CD4-positive, alpha-beta T cell treated with Interleukin-10 for 1 hour (primary cell): Measurements from ENCODE around the gene LYRM4.

Experiments
- DNase-seq: peaks from one replicate; pipeline ENCODE4 v3.0.0-alpha.2; 2020

Gene LYRM4

DNA sequence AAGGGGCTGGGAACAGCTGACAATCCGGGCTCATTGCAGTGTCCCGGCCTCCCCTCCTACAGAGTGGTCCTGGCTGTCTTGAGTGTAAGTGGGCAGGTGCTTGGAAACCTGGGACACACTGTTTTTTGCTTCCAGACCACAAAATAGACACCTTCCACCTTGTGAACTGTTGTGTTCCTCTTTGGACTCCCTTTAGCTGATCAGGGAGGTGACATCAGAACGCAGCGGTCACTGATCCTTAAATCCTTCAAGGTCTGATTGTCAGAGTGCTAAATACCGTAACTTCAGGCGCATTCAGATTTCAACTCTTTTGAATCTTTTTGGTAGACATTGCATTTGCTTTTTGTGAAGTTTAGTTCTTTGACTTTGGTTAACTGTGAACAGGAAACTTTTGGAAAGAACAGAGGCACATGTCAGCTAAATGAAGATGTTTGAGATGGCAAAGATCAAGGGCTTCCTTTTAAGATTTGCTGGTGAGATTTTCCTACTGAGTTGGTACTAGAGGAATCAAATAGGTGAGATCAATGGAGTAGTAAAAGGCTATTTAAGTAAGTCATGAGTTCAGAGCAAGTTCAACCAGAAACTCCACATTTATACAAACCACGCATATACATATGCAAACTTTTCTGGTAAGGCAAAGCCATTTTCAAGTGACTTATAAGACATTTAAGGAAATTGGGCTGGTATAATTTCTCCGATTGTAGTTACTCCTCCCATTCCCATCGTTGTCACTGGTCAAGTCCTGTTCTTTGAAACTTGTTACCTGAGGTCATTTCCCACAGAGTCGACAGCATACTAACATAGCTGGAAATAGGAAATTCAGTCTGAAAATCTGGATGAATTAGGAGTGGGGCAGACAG lies 169.3 kb downstream of the LYRM4 start:
- DNase-seq, result no peak

DNA sequence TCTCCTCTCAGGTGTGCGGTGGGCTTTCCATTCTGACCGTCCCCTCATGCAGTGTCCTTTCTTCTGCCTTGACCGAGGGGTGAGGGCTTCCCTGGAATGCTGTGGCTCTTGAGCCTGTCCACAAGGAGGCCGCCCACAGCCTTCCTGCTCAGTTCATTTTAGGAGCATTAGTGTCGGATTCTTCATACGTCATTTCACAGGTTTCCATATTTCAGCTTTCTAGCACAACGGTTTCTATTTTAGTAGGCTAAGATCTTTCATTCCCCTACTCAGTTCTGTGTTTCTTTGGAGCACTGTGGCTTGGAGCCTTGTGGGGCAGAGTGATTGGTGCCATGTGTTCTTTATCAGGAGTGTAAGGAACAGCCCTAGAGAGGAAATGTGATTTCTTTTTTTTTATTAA lies 170.1 kb downstream of the LYRM4 start:
- no peak for DNase-seq

- no peak for DNase-seq
Measured at GRCh38 chr6:5089481-5090438, 171.0 kb downstream of the LYRM4 start.

- no peak for DNase-seq
Measured at GRCh38 chr6:5088780-5089179, 172.0 kb downstream of the LYRM4 start.

GRCh38 chr6:5087389-5087788 lies 173.4 kb downstream of the LYRM4 start:
- peak; percentile 6 for DNase-seq

DNA sequence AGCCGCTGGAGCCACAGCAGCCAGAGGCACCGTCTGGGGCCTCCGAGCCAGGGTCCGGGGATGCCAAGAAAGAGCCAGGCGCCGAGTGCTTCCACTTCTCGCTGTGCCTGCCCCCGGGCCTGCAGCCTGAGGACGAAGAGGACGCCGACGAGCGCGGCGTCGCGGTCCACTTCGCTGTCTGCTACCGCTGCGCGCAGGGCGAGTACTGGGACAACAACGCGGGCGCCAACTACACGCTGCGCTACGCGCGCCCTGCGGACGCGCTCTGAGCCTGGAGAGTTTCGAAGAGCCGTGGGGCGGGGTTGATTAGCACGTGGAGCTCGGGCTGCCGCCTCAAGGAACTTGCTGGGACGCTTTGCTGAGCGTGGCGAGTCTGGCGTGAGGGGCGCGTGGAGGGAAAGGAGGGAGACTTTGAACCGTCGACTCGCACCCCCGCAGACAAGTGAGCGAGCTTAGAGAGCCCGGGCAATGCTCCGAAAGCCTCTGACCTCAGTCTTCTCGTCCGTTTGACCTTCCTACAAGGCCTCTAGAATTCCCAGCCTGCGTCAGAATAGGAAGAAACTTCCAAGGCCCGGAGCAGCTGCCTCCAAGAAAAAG lies 174.4 kb downstream of the LYRM4 start:
- no peak for DNase-seq

GRCh38 chr6:5085648-5086293 lies 175.0 kb downstream of the LYRM4 start:
- no peak for DNase-seq

DNA sequence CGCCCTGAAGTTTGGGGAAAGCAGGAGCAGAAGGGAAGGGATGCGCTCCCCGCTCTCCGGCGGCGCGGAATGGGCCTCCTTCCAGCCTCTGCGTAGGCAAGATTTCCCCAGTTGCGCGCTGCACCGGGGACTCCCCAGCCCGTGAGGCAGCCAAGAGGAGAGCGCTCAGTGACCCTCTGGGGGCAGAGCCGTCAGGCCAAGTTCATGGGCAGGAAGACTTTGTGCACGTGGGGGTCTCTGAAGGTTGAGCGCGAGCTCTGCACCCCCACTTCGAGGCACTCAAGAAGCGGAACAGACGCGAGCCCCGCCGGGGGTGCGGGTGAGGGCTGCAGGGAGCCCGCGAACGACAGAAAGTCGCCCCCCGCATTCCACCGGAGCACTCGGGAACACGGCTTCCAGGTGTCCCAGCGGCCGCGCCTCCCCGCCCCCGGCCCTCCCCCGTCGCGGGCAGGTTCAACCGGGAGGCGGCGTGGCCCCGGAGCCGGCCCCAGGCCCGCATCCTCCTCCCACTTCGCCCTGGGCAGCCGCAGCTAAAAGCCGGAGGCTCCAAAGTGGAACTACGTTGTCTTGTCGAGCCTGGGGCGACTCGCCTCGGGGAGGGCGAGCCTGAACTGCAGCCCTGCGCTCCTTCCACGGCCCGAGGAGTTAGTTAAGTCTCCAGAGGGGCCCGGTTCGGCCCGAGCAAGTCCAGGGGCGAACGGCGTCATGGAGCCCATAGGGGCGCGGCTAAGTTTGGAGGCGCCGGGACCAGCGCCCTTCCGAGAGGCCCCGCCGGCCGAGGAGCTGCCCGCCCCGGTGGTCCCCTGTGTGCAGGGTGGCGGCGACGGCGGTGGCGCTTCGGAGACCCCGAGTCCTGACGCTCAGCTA lies 175.7 kb downstream of the LYRM4 start, which contains the start of gene PPP1R3G:
PPP1R3G (plus strand) TSS at position 561 of the 867 bp plus-strand sequence; CDS start at position 706, 145 bp downstream.
- DNase-seq, result no peak

DNA sequence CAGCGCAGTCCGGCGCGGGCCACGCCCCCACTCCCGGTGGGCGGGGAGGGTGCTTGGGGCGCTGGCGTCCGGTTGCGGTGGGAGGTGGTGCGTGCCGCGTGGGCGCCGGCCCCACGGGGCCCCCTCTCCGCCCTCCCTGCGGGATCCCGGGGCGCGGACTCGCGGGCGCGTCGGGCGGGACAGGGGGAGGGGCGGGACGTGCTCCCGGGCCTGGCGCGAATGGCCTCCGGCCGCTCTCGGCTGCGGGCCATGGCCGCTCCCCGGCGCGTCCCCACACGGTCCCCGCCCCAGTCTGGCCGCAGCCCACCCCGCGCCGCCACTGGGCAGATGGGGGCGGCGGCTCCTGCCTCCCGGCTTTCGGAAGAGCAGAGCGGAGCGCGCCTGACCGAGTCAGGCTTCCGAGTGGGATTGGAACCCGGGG lies 176.4 kb downstream of the LYRM4 start:
- DNase-seq, result no peak

DNA sequence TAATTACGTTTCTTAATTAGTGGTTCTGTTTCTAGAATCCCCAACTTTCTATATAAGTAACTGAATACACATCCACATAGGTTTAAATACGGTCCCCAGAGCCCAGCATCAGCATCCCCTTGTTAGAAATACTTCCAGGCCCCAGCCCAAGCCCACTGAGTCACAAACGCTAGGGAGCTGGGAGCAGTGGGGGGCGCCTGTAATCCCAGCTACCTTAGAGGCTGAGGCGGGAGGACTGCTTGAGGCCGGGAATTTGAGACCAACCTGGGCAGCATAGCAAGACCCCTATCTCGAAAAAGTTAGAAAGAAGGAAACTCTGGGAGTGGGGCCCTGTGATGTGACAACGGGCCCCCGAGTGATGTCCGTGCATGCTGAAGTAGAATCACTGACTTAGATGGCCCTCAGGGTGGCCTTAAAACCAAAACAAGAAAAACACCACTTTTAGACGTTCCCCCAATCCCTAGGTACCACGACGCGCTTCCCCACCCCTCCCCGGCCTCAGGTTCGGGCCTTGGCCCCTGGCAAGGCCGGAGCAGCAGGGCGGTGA lies 176.9 kb downstream of the LYRM4 start:
- no peak for DNase-seq

DNA sequence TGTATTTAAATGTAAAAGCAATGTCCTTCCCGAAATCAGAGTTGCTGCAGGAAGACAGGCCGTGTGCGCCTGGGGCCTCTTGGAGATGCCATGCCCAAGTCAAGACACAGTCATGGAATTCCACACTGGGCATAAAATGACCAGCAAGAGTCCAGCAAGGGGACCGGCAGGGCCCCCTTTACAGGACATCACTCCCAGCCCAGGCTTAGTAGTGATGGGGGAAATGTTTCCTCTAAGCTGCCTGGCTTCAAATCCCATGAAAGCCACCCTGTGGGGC lies 177.5 kb downstream of the LYRM4 start:
- DNase-seq, result no peak

DNA sequence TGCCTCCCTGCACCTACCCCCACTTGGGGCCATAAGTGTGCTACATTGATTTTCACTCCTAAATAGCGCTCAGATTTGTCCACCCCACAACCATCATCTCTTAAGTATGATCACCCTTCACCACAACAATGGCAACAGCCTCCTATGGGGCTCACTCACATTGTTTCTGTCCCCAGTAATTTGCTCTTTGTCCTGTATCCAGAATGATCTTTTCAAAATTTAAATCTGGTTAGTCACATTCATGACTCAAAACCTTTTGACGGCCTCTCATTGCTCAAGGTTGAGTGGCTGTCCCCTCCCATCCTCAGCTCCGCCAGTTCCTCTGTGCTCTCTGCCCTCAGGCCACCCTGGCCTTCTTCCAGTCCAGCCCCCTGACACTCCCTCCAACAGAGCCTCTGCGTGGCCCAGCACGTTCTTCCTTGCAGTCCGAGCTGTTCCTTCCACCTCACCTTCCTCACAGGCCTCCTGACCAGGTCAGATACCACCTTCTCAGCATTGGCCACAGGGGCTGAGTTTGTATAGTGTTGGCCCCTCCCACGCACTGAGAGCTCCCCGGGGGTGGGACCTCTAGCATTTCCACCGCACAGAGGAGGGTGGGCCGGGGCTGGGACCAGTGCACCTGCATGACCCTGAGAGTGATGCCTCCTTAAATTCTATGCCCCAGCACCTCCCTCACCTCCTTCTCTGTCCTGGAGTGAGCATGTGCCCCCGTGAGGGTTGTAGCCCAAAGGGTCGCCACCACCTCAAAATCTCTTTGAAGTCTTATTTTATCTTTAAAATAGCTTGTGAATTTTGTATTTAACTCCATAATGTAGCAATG lies 178.1 kb downstream of the LYRM4 start:
- no peak for DNase-seq

- DNase-seq, result no peak
Measured at GRCh38 chr6:5081955-5082354, 178.8 kb downstream of the LYRM4 start.

DNA sequence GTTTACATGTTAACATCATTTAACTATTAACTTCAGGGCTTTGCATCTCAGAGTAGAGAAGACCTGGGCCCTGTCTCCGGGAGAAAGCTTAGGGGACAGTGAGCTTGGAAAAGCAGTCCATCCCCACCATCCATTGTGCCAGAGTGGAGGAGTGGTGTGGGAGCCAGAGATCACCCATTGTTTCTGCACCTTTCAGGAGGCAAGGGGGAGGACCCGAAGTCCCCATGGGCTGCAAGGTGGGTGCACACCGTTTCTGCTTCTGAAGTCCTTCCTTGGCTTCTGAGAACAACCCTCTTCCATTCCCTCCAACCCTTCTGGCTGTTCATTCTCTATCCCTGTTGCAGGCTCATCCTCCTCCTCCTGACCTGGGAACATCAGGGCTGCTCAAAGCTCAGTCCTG lies 179.6 kb downstream of the LYRM4 start:
- no peak for DNase-seq

DNA sequence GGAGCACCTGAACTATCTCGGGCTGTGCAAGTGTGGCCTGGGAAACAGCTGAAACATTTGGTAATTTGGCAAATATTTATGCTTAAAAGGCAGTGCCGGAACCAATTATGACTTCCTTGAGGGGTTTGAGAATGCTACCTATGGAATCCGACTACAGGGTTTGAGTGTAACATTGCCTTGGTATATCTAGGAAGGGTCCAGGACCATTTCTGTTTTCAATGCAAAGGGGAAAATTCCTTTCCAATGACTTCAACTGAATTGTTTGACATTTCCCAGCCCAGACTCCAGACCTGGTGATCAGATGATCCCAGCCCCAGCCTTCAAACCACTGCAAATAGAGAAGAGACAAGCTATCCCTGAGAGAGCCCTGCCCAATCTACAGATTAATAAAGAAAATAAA lies 180.2 kb downstream of the LYRM4 start:
- no peak for DNase-seq

DNA sequence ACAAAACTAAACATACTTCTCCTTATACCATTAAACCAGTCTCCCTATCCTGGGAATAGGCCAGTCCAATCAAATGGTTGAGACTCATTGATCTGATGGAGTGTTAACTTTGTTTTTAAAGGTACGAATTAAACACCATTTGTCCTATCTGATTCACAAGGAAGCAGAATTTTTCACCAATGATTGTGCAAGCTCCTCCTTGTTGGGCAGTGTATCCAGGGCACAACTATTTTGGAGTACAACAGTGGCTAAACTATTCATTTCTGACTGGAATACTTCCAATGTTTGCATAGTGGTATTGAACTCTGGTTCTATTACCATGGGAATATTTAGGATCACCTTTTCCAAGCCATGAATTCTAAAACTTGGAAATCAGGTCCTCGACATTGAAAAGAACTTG lies 181.1 kb downstream of the LYRM4 start:
- DNase-seq, result no peak

DNA sequence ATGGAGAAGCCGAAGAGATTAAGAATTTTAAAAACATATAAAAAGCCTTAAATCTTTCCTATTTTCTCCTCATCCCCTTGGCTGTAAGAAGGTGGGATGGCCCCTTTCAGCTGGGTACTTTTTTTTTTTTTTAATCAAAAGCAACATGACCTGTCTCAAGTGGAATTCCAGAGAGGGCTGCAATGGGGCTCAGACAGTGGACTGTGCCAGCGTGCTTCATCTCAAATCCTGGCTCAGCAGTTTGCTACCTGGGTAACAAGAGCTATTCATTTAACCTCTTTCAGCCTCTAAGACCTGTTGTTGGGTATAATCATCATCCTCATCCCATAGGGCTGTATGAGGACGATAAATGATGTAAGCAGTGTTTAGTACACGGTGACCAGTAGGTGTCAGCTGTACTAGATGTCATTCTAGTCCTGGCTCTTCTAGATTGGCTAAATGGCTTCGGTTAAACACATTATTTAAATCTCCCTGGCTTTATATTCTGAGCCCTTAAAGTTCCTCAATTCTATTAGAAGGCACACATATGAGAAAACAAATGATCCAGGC lies 182.6 kb downstream of the LYRM4 start:
- no peak for DNase-seq

DNA sequence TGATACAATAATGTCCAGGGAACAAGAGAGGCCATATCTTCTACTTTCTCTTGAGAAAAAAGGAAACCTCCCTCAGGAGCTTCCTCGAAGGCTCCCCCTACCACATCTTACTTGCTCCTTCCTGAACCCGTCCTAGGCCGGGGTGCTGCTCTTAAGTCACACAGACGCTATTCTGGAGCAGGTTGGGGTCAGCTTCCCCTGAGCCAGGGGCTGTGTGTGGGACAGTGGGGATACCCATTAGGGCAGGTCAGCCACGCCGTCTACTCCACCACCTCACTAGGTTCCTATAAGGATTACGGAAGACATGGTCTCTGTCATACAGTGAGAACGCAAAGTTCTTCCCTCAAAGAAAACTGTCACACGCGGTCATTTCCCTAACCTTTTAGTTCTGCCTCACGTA lies 183.8 kb downstream of the LYRM4 start:
- no peak for DNase-seq

GRCh38 chr6:5073992-5074391 lies 186.8 kb downstream of the LYRM4 start:
- DNase-seq, result no peak

- DNase-seq, result no peak
Measured at GRCh38 chr6:5072440-5072839, 188.3 kb downstream of the LYRM4 start.
